Inflammatory macrophage (primary cell): ENCODE measurements around the gene PIGL.
"Not testable (repeated sequence)": the region's sequence is repeated elsewhere in the genome, so short reads cannot be mapped to it uniquely, and the experiment has no call there.

Experiments used
- DNase-seq, 2 donors: peaks; one replicate each; pipeline ENCODE4 v3.0.0-alpha.2; 2020 to 2022

PIGL gene

GRCh38 chr17:16277163-16277562, 60.2 kb downstream of the PIGL start:
- no peak for DNase-seq

- DNase-seq = no peak
These were observed 64.3 kb downstream of the PIGL start for GRCh38 chr17:16281351-16281750.

DNA sequence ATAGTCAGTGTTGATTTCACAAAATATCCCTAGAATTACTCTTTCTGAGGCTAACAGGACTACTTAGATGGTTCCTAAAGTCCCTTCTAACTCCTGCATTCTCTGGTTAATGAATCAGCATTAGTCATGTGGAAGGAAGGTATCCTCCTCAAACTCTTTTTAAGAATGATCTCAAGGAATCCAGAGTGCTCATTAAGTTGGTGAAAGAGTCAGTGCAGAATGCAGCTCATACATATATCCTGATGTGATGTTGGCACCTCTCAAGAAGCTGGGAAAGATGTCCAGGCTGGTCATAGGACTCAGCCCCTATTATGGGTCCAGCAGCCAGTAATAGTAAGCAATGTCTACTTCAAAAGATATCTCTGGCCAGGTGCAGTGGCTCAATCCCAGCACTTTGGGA, 65.5 kb downstream of the PIGL start:
- no peak for DNase-seq

- DNase-seq = peak; percentile 40 to 57
These were observed 66.7 kb downstream of the PIGL start for GRCh38 chr17:16283705-16284104.

DNA sequence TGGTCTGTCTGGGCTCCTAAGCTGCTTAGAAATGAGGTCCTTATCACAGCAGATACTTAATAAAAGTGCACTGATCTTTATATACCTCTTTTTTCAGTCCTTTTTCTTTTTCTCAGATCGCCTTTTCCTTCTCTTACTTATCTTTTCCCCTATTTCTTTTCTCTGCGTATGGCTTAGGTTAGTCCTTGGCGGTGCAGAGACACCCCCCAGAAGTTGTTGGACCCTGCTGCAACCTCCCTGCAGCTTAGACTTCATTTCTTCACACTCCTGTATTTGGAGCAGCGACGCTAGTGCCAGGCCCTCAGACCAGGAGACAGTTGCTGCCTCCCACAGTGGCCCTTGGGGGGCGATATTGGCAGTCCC, 68.6 kb downstream of the PIGL start:
- DNase-seq = no peak

GRCh38 chr17:16286009-16286946, 69.3 kb downstream of the PIGL start:
- DNase-seq = peak; percentile 97 to 99

DNA sequence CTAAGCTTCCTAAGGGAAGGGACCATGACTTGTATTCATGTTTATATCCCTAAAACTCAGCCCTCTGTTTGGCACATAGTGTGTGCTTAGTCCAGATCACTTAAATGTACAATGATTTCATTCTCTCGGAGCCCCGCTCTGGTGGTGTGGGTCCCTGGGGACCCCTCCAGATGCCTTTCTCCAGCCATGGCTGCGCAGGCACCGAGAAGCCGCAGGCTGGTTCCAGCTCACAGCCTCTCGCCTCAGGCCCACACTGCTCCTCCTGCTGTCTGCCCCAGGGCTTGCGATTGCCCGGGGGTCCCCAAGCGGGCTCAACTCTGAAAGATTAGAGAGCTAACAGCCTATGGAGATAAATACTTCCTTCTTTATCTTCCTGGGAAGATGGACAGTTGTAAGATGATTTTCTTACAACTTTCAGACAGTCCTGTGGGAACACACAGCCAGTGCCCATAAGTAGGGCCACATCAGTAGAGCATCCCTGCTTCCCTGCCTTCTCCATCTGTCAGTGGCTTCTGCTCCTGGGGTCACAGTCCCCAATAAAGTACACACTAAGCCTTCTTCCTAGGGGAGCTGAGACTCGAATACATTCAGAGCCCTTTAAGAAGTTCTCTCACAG, 70.0 kb downstream of the PIGL start:
- DNase-seq = no peak

- DNase-seq = peak; percentile 89 to 90
These were observed 70.6 kb downstream of the PIGL start for GRCh38 chr17:16287563-16288027.

GRCh38 chr17:16288860-16289571, 72.0 kb downstream of the PIGL start:
- DNase-seq = no peak

DNA sequence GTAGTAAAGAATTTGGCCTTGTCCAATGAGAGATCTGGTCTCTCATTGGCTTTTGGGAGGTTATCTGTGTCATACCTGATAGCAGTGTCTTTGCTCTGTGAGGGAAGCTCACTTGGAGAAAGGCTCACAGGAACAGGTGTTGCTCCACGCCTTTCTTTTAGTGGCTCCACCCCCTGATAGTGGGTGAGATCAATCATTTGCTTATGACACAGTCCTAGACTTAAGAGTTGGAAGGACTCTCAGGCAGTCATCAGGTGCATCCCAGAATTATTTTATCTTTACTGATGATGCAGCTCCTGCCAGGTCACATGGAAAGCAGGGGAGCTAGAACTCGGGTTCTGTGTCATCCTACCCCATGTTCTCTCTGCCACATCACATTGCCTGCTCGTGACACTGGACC, 76.9 kb downstream of the PIGL start:
- DNase-seq = no peak

DNA sequence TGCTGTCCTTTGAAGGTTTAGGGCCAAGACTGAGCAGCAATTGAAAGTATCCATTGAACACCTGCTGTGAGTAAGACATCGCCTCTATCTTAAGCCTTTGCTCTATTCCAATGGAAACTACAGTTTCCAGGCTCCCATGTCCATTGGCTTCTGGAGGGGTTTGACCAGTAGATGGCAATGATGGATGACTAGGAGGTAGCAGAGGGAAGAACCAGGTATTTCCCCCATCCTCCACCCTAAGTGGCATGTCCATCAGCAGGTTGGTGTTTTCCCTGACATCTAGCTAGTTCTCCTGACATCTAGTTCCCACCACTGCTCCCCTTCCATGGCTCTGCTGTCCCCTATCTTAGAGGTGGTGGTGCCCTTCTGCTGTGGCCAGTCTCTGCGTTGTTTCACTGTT, 77.5 kb downstream of the PIGL start:
- DNase-seq = no peak

DNA sequence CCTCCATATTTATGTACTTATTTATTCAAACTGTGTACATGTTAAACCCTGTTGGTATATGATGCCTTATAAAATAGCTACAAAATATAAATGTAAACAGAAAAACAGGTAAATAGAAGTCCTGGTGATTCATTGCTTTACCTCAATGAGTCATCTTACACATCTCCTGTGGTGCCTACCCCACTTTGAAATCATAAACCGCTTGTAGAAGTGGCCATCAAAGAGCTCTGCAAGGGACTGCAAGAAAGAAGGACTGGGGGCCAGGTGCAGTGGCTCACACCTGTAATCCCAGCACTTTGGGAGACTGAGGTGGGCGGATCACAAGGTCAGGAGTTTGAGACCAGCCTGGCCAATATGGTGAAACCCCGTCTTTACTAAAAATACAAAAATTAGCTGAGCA, 79.1 kb downstream of the PIGL start:
- not testable (repeated sequence) for DNase-seq

GRCh38 chr17:16297367-16298139, 80.5 kb downstream of the PIGL start:
- no peak for DNase-seq

DNA sequence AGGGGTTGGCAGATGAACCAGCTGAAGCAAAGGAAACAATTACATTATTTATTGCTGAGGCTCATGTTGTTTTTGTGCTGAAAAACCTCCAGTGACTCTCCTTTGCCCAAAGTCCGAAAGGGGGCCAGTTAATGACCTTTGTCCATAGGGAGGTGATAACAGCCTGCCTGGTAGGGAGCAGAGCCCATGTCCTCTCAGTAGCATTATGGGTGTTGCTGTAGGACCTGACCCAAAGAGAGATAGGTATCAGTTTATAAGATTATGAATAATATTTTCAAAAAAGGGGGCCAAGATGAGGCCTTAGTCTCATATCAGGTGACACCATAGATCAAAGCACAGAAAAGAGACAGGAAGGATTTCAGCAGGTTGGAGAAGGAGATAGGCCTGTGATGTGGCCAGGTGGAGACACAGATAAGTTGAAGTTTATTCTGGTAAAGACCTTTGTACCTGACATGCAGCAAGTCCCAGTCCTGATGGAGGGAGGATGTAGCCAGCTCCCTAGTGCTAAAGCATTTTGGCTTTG, 81.2 kb downstream of the PIGL start:
- DNase-seq = no peak

- DNase-seq = no peak
These were observed 83.5 kb downstream of the PIGL start for GRCh38 chr17:16300554-16300953.

DNA sequence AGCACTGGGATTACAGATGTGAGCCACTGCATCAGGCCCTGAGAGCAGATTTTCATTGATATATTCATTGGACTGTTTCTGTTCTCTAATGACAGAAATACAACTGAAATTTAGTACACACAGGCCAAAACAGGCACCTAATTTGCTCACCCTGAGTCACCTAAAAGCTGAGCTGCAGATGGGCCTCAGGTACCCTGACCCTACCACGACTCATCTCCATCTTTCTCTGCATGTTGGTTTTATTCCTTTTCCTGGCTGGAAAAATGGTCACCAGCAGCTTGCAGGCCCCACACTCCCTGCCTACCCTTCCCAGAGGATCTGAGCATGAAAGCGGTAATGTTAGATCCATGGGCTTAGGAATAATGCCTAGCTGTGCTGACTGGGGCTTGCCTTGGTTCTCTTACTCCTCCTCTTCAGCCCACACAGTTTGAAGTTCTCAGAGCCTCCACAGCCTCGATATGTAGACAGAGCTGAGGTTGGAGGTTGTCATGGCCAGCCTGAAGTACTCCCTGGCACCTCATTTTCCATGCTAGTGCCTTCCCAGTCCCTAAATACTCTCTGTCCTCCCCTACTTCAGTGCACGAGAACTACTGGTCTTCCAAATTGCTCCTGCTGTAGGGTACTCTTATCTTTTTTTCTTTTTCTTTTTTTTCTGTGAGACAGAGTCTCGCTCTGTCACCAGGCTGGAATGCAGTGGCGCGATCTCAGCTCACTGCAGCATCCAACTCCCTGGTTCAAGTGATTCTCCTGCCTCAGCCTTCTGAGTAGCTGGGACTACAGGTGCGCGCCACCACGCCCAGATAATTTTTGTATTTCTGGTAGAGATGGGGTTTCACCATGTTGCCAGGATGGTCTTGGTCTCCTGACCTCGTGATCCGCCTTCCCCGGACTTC, 85.2 kb downstream of the PIGL start:
- DNase-seq = no peak

- no peak for DNase-seq
These were observed 85.8 kb downstream of the PIGL start for GRCh38 chr17:16302856-16303255.

- peak in 1 of 2 donors; percentile 7 for DNase-seq
These were observed 87.8 kb downstream of the PIGL start for GRCh38 chr17:16304830-16305229.

GRCh38 chr17:16306211-16306610, 89.2 kb downstream of the PIGL start:
- no peak for DNase-seq

- DNase-seq = not testable (repeated sequence)
These were observed 95.1 kb downstream of the PIGL start for GRCh38 chr17:16312061-16312460.
